Fibroblast of upper back skin (primary cell): ENCODE results near the gene PPFIA4.
A peak's percentile ranks its signal among the peaks of the same experiment; 100 is the strongest.
"Not testable (repeated sequence)": the region's sequence is repeated elsewhere in the genome, so short reads cannot be mapped to it uniquely, and the experiment has no call there.

Experiments used
- DNase-seq: peaks from one replicate; pipeline ENCODE4 v3.0.0-alpha.2; 2013

Gene PPFIA4

DNA sequence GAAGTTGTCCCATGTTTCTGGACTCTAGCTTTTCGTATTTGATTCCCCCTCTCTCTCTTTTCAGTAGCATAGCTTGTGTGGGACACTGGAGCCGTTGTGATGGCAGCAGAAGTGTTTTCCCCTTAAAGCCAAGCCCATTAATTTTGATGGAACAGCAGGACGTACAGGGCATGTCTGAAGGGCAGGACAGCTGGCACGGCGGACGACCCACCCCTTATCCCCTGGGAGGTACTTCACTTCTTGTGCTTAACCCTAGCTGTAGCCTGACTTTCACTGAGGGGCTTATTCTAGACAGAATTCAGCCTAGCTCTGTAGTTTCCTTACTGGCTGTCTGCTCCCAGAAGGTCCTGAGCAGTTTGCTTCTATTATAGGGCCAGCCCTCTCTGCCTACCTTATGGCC lies 8.6 kb upstream of the PPFIA4 start:
- DNase-seq: no peak

DNA sequence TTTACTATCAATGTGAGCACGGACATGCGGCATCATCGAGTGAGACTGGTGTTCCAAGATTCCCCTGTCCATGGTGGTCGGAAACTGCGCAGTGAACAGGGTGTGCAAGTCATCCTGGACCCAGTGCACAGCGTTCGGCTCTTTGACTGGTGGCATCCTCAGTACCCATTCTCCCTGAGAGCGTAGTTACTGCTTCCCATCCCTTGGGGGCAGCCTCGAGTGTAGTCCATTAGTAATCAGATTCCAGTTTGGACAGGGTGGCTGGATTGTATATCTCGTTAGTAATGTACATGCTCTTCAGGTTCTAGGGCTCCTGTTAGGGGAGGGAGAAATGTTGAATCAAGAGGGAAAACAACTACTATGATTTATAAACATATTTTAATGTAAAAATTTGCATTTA lies 3.4 kb upstream of the PPFIA4 start:
- DNase-seq: not testable (repeated sequence)

DNA sequence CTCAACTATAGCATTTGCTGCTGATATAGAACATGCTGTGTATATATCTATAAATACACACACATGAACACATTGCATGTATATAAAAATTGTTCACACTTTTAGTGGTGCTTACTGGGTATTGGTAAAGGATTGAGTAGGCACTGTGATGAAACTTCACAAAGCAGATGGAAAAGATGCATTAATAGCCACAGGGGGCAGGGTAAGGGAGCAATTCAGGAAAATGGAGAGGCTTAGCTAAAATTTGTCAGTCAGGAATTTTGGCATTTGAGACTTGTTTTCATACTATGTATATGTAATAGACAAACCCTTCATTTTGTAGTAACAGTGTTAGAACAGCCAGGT lies 633 bp upstream of the PPFIA4 start:
- no peak for DNase-seq

DNA sequence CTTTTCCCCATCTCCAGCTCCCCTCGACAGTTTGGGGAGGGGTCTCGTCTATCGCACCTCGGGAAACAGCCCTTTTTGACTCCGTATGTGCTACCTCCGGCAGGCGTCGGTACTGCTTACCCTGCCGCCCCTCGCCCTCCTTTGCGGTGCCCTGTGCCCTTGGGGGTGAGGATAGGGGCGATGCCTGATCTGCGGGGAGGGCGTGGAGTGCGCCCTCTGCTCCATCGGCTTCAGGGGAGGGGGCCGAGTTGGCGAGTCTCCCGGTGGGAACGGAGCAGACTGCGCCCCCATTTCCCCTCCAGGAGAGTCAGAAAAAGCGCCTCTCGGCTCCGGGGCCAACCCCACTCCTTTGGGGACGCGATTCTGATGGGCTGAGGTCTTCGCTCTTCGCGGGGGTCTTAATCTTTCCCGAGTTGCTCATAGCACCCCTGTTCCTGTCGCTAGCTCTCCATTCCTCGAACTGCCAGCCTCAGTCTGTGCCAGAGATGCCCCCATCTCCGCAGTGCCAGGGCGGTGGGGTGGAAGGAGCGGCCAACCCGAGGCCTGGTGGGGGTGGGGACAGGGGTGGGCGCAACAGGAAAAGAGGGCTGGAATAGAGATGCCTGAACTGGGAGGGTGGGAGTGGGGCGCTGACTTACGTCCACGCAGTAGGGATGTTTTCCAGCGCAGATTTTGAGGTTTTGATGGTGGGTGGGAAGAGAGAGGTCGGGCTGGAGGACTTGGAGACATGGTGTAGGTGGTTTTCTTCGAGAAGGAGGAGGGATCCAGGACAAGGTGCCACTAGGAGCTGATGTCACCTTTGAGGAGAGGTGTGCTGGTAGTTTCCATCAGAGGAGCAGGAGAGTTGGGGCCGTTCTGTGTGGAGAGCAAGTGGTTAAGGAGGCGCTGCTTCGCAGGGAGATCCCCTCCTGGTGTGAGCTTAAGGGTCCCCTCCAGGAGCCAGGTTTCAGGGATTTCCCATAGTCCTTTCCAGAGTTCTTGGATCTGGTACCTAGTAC lies 674 bp downstream of the PPFIA4 start:
- no peak for DNase-seq

DNA sequence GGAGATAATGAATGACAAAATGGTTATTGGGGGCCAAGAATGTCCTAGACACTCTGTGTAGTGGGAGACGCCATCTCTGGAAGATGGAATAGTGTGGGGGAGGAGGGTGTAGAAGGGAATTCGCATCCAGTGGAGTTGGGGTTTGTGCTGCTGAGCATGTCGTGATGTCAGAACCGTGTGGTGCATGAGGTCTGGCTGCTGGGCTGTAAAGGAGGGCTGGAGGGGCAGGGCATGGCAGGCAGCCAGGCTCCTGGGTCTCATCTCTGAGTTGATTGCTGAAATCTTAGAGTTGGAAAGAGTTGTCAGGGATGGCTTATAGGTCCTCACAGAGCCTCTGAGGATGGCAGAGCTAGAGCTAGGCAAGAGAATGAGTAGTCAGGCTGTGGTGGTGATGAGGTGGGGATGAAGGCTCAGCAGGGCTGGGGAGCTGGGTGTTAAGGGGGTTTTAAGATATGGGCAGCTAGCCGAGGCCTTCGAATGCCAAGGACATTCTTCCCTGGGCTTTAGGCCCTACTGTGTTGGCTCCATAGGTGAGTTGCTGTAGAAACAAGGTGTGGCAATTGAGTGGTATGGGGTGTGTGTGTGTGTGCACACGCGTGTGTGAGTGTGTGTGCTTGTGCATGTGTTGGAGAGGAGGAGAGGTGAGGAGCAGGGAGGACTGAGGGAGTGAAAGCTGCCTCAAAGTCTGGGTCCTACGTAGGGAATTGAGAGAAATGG lies 1.9 kb downstream of the PPFIA4 start:
- DNase-seq: peak; percentile 26

DNA sequence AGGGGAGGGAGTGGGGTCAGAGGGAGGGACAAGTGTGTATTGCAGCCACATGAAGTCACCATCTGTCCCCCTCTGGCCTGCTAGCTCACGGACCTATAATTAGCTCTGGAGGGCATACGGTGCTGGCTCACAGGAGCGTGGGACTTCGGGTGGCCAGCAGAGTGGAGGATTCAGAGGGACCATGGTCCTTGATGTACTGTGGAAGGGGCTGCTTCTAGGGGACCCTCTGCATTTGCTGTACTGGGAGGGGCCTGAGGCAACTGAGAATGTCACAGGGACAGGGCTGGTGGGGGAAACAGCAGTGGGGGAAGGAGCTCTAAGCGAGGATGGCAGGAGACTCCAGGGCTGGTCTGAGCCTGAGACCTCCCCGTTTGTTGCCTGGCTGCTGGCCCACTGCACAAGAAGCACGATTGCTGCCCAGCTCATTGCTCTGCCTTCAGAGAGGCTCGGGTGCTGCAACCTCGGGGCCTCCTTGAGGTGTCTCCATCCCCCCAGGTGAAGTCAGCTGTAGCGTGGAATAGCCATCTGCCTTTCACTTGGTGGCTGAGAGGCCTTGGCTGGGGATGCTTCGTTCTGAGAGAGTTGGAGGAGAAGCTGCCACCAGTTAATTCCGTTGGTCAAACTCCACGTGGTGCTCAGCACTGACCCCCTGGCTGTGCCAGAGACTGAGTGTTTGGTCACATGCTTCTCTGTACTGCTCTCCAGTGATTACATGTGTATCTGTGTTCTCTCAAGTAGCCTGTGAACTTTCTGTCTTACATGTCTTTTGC lies 2.7 kb downstream of the PPFIA4 start:
- no peak for DNase-seq

DNA sequence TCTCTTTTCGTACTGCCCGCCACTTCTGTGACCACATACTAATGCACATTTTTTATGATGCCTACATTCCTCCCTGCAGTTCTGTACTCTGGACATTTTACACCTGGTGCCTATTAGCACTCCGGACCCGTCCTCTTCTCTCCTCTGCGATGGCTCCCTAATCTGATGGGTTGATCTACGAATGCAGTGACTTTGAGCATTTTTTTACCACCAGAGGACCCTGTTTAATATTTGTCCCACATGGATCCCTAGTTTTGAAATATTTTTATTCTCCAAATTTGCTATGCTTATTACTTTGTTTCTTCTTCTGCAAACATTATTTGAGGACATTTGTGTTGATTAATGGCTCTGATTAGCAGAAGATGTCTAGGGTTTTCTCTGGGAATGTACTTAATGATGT lies 5.2 kb downstream of the PPFIA4 start:
- no peak for DNase-seq

DNA sequence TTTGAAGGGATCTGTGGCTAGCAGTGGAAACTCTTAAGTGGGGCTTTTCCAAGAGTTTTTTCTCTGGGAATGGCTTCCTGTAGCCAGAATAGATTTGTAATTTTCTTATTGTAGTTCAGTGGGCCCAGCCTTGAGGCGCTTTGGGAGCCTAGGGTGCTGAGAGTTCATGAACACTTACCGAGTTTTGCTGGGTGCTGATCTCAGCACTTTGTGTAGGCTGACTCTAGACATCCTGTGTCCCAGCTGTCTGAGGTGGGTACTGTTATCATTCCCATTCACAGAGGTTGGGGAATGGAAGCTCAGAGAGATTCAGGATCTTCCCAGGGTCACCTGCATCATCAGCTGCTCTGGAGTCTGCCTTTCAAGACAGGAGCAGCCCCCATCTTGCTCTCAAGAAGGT lies 7.0 kb downstream of the PPFIA4 start:
- DNase-seq: no peak

DNA sequence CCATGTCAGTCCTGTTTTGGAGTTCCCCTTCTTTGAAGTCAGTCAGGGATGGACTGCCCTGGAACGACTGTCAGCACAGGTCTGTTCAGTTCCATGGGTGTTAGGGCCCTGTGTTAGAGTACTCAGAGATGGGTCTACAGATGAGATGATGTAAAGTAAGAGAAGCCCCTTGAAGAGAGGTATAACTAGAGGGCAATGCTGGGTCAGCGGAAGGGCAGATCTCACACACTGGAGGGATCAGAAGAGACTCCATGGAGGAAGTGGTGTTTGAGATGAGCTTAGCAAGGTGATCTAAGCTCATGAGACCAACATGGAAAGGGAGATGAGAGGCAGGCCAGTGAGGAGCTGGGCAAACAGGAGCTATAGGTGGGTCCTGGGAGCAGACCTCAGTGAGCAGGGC lies 7.6 kb downstream of the PPFIA4 start:
- DNase-seq: no peak

DNA sequence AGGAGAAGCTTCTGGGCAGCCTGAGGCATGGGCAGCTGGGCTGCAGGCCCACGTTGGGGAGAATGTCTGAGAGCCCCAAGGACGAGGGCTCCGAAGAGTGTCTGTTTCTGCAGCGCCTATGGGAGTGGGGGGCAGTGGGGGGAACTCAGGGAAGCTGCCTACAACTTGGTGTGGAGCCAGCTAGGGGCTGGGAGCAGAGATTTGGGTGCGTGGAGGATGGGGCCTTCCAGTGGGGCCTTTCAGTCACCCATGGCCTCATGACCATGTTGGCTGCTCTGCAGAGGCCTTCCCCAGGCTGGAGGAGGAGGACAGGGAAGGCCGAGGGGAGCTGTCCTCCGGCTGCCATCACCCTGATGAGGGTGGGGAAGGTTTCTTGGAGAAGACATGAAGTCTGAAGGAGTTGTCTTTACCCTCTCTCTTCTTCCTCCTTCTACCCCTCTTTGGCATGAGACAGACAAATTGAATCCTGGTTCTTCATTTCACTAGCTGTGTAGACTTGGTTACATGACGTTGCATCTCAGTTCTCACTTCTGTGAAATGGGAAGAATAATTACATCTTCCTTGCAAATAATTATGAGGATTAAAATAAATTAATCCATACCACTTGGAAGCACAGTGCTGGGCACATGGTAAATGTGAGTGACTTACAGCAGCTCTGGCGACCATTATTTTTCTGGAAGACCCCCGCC lies 8.3 kb downstream of the PPFIA4 start:
- DNase-seq: no peak

DNA sequence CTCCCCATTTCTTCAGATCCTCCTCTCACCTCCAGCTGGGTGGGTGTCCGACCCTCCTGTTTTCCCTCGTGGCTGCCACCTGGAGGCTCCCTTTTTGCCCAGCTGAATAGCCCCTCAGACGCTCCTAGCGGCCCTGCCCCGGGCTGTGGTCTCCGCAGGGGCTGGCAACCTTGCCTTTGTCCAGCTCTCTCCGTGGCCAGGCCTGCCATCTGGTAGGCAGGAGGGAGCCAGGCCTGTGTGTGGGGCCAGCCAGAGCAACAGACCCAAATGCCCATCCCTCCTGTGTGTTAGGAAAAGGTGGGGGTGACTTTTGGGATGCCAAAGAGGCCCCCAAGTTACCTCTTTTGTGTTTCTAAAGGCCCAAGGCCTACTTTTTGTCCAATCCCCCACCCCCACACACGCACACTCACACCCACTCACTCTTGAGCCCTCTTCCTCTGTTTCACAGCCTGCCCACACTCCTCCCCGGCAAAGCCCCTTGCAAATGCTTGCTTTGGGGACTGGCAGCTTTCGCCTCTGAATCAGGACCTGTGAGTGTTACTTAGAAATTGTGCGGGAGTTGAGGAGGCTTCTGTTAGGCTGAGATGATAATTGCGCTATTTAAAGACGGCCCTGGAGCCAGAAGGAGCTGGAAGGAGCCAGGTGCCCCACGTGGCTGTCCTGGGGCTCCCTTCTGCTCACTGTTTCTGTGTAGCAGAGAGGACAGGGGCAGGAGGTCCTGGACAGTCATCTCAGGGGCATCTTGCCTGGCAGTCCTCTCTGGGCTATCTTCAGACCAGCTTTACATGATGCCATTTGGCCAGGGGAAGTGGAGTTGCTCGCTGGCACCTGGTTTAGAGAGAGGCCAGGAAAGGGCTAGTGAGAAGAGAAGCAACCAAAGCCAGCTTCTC lies 9.1 kb downstream of the PPFIA4 start:
- DNase-seq: no peak

DNA sequence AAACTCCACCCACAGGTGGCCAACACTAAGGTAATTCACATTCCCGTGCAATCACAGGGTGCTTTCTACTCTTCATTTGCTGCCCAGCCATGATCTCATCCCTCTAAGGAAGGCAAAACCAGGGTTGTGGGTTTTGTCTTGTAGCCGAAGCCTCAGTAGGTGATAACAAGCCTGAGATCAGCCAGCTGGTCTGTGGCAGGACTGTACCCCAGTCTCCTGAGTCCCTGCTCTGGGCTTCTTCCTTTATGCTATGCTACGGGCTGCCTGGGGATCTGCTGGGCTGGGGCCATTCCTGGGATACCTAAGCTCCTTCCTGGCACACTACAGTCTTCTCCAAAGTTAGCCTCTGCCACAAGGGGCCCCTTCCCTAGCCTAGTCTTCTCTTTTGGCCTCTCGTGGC lies 9.8 kb downstream of the PPFIA4 start:
- DNase-seq: peak; percentile 32

DNA sequence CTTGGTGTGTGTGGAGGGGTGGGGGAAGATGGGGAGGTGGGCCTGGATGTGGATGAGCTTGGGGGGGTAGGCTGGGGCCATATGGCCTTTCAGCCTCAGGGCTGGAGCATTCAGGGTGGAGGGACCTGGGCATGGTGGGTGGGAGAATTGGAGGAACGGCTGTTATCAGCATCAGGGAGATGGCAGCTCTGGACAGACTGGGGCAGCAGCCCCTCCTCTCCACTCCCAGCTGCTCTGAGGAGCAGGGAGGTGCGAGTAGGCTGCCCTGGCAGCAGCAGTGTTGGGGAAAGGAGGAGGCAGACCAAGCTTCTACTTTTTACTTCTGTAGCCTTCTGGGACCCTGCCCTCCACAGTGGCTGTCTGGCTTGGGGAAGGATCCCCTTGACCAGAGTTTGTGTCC lies 10.2 kb downstream of the PPFIA4 start:
- no peak for DNase-seq

DNA sequence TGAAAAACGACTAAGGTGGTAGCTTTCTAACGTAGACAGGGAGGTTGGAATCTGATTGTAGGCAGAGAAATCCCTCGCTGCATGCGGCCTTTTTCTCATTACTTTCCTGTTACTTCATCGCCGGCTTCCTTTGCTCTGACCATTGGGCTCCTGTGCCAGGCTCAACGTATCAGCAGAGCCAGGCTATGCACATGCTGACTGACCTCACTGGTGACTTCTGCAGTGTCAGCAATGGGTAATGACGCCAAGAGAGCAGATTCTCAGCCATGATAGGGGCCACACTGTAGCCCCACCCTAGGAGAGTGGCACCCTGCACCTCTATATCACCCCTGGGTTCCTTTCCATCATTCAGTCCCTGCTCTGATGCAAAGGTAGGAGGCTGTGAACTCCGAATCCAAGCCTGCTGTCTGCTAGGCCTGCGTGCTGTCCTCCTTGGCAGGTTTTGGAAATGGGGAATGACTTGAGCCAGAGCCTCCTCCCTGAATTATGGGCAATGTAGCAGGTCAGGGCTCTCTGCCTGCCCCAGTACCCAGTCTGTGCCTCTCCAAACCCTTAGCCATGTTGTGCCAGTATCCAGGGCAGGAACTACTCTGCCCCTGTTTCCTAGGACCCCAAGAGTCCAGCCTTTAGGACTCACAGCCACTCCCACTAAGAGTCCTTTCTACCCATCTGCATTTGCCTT lies 11.4 kb downstream of the PPFIA4 start:
- DNase-seq: no peak

DNA sequence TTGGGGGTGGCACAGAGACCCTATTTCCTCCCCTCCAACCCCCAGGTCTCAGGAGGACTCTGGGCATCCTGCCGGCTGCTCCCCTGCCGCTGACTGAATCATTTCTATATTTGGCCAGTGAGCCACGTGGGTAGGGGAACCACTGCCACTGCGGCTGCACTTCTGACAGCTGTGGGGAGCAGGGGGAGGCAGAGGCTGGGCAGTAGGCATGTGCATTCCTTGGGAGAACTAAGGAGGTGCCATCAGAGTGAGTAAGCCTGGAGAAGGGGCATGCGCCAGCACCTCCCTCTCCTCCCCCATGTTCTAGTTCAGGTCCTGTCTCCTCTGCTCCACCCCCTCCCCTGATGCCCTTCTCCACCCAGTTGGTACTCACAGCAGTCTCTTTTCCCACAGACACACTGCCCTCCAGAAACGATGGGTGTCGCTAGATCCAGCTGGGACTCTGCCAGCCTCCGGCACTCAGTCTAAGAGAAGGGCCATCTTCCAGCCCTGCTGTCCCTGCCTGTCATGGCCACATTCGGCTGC lies 12.0 kb downstream of the PPFIA4 start:
- peak; percentile 55 for DNase-seq

DNA sequence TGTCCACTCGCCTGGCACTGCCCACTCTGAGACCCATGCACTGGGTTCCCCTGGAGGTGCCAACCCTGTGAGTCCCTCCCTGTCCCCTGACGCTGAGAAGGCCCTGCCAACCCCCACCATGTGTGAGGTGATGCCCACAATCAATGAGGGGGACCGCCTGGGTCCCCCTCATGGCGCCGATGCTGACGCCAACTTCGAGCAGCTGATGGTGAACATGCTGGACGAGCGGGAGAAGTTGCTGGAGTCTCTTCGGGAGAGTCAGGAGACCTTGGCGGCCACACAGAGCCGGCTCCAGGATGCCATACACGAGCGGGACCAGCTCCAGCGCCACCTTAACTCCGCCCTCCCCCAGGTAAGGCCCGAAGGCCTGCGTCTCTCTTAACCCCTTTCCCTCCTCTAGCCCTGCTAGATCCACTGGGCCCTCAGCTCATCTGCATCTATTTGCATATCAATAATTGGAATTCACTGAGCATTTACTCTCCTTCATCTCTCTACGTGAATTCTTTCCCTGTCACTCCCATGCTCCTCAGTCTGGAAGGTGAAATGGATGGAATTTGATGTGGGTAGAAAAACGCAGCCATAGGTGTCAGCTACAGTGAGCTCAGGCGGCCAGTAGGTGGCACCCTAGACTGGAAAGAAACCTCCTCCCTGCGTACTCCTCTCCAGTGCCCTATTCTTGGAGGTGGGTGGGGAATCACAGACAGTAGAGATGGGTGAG lies 12.8 kb downstream of the PPFIA4 start:
- peak; percentile 73 for DNase-seq

DNA sequence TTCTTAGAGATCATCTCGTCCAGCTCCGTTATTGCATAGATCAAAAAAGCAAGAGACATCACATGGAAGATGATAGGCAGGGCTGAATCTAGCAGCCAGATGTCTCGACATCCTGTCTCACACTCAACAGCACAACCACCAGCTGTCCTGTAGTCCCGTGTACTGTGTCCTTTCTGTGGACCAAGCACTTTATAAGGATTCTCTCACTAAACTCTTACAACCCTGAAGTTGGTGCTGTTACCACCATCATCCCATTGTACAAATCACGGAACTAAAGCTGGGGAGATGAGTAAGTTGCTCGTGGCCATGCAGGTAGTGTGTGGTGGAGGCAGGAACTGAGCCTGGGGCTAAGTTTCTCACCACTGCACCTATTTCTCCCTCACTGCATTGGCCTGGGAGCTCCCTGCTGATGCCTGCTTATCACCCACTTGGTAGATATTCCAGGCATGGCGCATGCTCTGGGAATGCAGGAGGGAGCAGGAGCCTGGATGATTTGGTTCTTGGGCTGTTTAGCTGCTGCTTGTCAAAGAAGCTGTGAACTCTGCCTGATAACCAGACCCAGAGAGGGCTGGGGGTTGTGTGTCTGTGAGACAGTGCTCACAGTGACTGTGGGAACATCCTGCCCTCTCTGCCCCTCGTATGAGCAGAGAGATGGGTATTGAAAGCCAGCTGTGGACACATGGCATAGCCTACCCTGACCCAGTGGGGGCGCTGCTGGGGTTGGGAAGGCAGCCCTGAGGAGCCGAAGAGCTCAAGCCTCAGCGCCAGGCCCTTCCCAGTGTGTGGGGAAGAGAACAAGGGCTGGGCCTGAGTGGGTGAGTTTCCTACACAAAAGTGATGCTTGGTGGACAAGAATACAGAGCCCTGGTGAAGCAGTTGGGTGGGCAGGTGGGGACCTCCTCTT lies 13.6 kb downstream of the PPFIA4 start:
- DNase-seq: no peak

DNA sequence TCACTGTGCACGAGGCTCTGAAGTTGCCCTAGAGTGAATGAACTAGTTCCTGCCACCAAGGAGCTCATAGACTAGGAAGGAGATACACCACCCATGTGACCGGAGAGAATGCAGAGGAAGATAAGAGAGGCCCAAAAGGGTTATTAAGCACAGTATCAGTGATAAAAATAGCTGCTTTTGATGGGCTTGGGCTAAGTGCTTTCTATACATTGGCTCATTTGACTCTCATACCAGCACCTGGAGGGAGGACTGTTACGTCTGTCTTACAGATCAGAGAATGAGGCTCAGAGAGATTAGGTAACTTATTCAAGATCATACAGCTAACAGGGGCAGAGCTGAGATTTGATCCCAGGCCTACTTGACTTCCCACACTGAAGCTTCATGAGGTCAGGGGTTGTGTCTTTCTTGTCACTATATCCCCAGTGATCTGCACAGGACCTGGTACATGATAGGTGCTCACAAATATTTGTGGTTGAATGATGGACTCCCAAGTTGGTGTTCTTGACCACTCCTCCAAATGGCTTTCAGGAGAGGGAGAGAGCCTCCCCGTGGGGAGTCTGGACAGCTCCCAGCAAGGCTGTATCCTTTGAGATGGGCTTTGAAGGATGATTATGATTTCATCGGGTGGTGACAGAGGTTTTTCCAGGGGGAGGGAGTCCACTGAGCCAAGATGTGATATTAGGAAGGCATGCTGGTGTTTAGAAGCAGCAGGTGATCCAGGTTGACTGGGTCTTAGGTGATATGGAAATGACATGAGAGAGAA lies 14.4 kb downstream of the PPFIA4 start:
- peak; percentile 25 for DNase-seq
